ENCODE results near the gene SLC12A8. TPM values are rescaled to one million over a fixed set of nuclear protein-coding genes. Genes with fewer than 3 reads are reported as not detected.

The SLC12A8 gene
- total RNA-seq, 2 donors from 2014 or later: 20.7 to 33.7 TPM

- TF ChIP-seq CTCF (IDR thresholded peaks at IDR 0.05): no peak
- no peak overlapping the region for H3K27ac ChIP-seq
Observed at GRCh38 chr3:125061170-125061569, 151.4 kb downstream of the SLC12A8 start.

GRCh38 chr3:125059488-125060245 lies 152.9 kb downstream of the SLC12A8 start:
- H3K4me1 ChIP-seq: no peaks in the 10 kb centered on the region
- no peaks in the 10 kb centered on the region for H3K27me3 ChIP-seq
- no peak overlapping the region for H3K27ac ChIP-seq
- H3K36me3 ChIP-seq: no peaks in the 10 kb centered on the region
- no peak for DNase-seq
- no peak for TF ChIP-seq CTCF (IDR thresholded peaks at IDR 0.05)
- no peak overlapping the region for H3K9ac ChIP-seq (ENCODE audit: low read depth in 2 of 2, low read length in 2 of 2)
- no peak overlapping the region for H3K4me3 ChIP-seq
- no peaks in the 10 kb centered on the region for H3K9me3 ChIP-seq
- intact Hi-C loops (cut with DNase I): no loop called here

More at GRCh38 chr3:125061170-125061569, 151.4 kb downstream of the SLC12A8 start:
- intact Hi-C loops (cut with DNase I): no loop called here
- DNase-seq: no peak
- H3K4me1 ChIP-seq: no peaks in the 10 kb centered on the region
- H3K36me3 ChIP-seq: no peaks in the 10 kb centered on the region
- H3K9me3 ChIP-seq: no peaks in the 10 kb centered on the region
- H3K27me3 ChIP-seq: no peaks in the 10 kb centered on the region
- H3K4me3 ChIP-seq: no peak overlapping the region
- no peak overlapping the region for H3K9ac ChIP-seq (ENCODE audit: low read depth in 2 of 2, low read length in 2 of 2)

- no peak overlapping the region for H3K27ac ChIP-seq
- intact Hi-C loops (cut with DNase I): no loop called here
- H3K36me3 ChIP-seq: no peaks in the 10 kb centered on the region
- no peaks in the 10 kb centered on the region for H3K4me1 ChIP-seq
- no peaks in the 10 kb centered on the region for H3K27me3 ChIP-seq
- TF ChIP-seq CTCF (IDR thresholded peaks at IDR 0.05): no peak
- no peaks in the 10 kb centered on the region for H3K9me3 ChIP-seq
- DNase-seq: no peak
- H3K4me3 ChIP-seq: no peak overlapping the region
- no peak overlapping the region for H3K9ac ChIP-seq (ENCODE audit: low read depth in 2 of 2, low read length in 2 of 2)
Observed at GRCh38 chr3:125058959-125059358, 153.6 kb downstream of the SLC12A8 start.

- H3K27me3 ChIP-seq: no peaks in the 10 kb centered on the region
- no peak for TF ChIP-seq CTCF (IDR thresholded peaks at IDR 0.05)
- no peak overlapping the region for H3K9ac ChIP-seq (ENCODE audit: low read depth in 2 of 2, low read length in 2 of 2)
- H3K9me3 ChIP-seq: no peaks in the 10 kb centered on the region
- H3K36me3 ChIP-seq: no peaks in the 10 kb centered on the region
- no peak overlapping the region for H3K4me3 ChIP-seq
- H3K27ac ChIP-seq: no peak overlapping the region
- intact Hi-C loops (cut with DNase I): no loop called here
- no peak for DNase-seq
- H3K4me1 ChIP-seq: no peaks in the 10 kb centered on the region
Observed at GRCh38 chr3:125058529-125058928, 154.0 kb downstream of the SLC12A8 start.

- Histone ChIP-seq H3K9me3 (no peaks in the 10 kb centered on the region), H3K27ac (no peak overlapping the region), H3K36me3 (no peaks in the 10 kb centered on the region), H3K9ac (ENCODE audit: low read depth in 2 of 2, low read length in 2 of 2) (no peak overlapping the region), H3K27me3 (no peaks in the 10 kb centered on the region), H3K4me3 (no peak overlapping the region), H3K4me1 (no peaks in the 10 kb centered on the region)
- DNase-seq: no peak
- intact Hi-C loops (cut with DNase I): no loop called here
- no peak for TF ChIP-seq CTCF (IDR thresholded peaks at IDR 0.05)
Observed at GRCh38 chr3:125057186-125057850, 155.2 kb downstream of the SLC12A8 start.

All from colonic mucosa (tissue), 4 donors.